Keratinocyte (primary cell): ENCODE measurements around the gene GTF2A1.

Source experiments
- EZH2 ChIP-seq: IDR thresholded peaks from one replicate; pipeline ENCODE4 v1.6.1; 2012; ENCODE audit warnings: inconsistent platforms, mild to moderate bottlenecking, low read length, moderate library complexity
- TF ChIP-seq, protein P1 (sequence below), 3 experiments: IDR thresholded peaks in 1 of 3; conservative IDR thresholded peaks in 1 of 3; optimal IDR thresholded peaks in 1 of 3; 2 replicates in 2 of 3; 3 replicates in 1 of 3; pipeline versions ENCODE3 to v1.5.1; 2011; ENCODE audit warnings: low read length in 3 of 3, mild to moderate bottlenecking in 3 of 3, moderate library complexity in 2 of 3, control low read depth in 1 of 3, inconsistent platforms in 1 of 3; ENCODE audit not compliant: insufficient read depth in 2 of 3; ENCODE audit errors: extremely low read depth in 1 of 3

DNA sequence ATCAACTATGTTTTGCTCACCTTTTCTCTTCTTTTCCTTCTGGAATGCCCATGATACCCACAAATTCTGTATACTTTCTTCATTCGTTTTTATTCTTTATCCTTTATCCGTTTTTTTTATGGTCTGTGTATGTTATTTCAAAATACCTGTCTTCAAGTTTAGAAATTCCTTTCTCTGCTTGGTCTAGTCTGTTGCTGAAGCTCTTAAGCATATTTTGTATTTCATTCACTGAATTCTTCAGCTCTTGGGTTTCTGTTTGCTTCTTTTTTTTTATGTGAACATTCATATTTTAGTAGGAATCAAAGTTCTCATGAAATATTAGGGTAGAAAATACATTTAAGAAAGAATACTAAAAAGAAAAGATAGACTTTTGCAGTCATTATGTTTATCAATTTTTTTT, 22.7 kb upstream of the GTF2A1 start:
- TF ChIP-seq, protein P1, sequence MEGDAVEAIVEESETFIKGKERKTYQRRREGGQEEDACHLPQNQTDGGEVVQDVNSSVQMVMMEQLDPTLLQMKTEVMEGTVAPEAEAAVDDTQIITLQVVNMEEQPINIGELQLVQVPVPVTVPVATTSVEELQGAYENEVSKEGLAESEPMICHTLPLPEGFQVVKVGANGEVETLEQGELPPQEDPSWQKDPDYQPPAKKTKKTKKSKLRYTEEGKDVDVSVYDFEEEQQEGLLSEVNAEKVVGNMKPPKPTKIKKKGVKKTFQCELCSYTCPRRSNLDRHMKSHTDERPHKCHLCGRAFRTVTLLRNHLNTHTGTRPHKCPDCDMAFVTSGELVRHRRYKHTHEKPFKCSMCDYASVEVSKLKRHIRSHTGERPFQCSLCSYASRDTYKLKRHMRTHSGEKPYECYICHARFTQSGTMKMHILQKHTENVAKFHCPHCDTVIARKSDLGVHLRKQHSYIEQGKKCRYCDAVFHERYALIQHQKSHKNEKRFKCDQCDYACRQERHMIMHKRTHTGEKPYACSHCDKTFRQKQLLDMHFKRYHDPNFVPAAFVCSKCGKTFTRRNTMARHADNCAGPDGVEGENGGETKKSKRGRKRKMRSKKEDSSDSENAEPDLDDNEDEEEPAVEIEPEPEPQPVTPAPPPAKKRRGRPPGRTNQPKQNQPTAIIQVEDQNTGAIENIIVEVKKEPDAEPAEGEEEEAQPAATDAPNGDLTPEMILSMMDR (optimal IDR thresholded peaks at IDR 0.05 in 1 of 3, IDR thresholded peaks at IDR 0.05 in 1 of 3, conservative IDR thresholded peaks at IDR 0.05 in 1 of 3; ENCODE audit: extremely low read depth in 1 of 3, insufficient read depth in 2 of 3, low read length in 3 of 3), result no peak
- TF ChIP-seq EZH2, result no peak
